ENCODE data around the gene TCF4.

DNA sequence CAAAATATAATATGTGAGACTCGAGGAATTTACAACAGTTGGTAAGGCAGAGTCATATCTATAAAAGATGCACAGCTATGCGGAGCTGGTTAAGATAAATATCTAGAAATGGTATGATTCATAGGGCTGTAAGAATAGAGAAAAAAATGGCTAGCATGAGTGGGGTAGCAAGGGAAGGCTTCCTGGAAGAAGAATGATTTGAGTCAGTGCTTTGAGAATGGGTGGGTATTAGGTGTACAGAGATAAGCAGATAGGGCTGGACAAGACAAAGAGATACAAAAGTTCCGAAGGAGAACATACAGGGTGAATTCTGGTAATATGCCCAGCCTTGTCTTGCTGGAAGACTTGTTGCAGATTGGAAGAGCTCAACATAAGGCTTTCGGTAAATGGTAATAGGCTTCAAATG lies 337.2 kb downstream of the TCF4 start:
- TF ChIP-seq, protein P1, sequence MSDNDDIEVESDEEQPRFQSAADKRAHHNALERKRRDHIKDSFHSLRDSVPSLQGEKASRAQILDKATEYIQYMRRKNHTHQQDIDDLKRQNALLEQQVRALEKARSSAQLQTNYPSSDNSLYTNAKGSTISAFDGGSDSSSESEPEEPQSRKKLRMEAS (IDR thresholded peaks at IDR 0.05; ENCODE audit: insufficient read depth, insufficient read length), result no peak
- TF ChIP-seq, protein P2, sequence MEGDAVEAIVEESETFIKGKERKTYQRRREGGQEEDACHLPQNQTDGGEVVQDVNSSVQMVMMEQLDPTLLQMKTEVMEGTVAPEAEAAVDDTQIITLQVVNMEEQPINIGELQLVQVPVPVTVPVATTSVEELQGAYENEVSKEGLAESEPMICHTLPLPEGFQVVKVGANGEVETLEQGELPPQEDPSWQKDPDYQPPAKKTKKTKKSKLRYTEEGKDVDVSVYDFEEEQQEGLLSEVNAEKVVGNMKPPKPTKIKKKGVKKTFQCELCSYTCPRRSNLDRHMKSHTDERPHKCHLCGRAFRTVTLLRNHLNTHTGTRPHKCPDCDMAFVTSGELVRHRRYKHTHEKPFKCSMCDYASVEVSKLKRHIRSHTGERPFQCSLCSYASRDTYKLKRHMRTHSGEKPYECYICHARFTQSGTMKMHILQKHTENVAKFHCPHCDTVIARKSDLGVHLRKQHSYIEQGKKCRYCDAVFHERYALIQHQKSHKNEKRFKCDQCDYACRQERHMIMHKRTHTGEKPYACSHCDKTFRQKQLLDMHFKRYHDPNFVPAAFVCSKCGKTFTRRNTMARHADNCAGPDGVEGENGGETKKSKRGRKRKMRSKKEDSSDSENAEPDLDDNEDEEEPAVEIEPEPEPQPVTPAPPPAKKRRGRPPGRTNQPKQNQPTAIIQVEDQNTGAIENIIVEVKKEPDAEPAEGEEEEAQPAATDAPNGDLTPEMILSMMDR (IDR thresholded peaks at IDR 0.05; ENCODE audit: extremely low read depth in 1 of 2, insufficient read depth in 1 of 2, low read depth in 1 of 2, low read length in 2 of 2), result no peak
- TF ChIP-seq MYC (IDR thresholded peaks at IDR 0.05; ENCODE audit: low read depth, low read length) (no peak), POLR2AphosphoS5 (IDR thresholded peaks at IDR 0.05; ENCODE audit: insufficient read depth, low read depth, low read length) (no peak), POLR2A (IDR thresholded peaks at IDR 0.05; ENCODE audit: low read depth, low read length) (no peak), JUN (IDR thresholded peaks at IDR 0.05; ENCODE audit: borderline replicate concordance, insufficient read depth, insufficient read length, low read depth) (peak; percentile 56)
